HepG2 (cell line): Measurements from ENCODE around the gene GRHPR.

Experiments used
- ADNP ChIP-seq: sonication (generic); formaldehyde crosslinking; IDR thresholded peaks from 2 replicates; pipeline ENCODE4 v1.4.0; 2020; ENCODE audit warnings: missing genetic modification reagents
- CTCF ChIP-seq: sonication (generic); formaldehyde crosslinking; IDR thresholded peaks from 2 replicates; pipeline ENCODE4 v1.5.0; 2020; ENCODE audit warnings: mild to moderate bottlenecking, missing genetic modification reagents, moderate library complexity
- EP300 ChIP-seq, 3 experiments: sonication (generic) in 1 of 3; formaldehyde crosslinking in 1 of 3; IDR thresholded peaks; 2 replicates each; pipeline versions ENCODE4 v1.5.1 to v1.6.1; 2011 to 2020; ENCODE audit warnings: low read depth in 2 of 3, low read length in 2 of 3, borderline replicate concordance in 1 of 3, improper control_type of control experiment in 1 of 3, mild to moderate bottlenecking in 1 of 3, missing genetic modification reagents in 1 of 3, moderate library complexity in 1 of 3
- JDP2 ChIP-seq: sonication (generic); formaldehyde crosslinking; IDR thresholded peaks from 2 replicates; pipeline ENCODE4 v1.8.1; 2022; ENCODE audit warnings: missing genetic modification reagents, borderline replicate concordance
- MXI1 ChIP-seq: IDR thresholded peaks from 3 replicates; pipeline ENCODE4 v1.6.1; 2012; ENCODE audit warnings: low read depth, low read length, inconsistent platforms, borderline replicate concordance
- MYNN ChIP-seq: sonication (generic); formaldehyde crosslinking; IDR thresholded peaks from 2 replicates; pipeline ENCODE4 v1.4.0; 2020; ENCODE audit warnings: mild to moderate bottlenecking, low read depth, missing genetic modification reagents
- NFKB2 ChIP-seq: sonication (generic); formaldehyde crosslinking; IDR thresholded peaks from 2 replicates; pipeline ENCODE4 v1.4.0; 2020; ENCODE audit warnings: missing genetic modification reagents, borderline replicate concordance
- NKX3-1 ChIP-seq: sonication (generic); formaldehyde crosslinking; IDR thresholded peaks from 2 replicates; pipeline ENCODE4 v1.5.0; 2020; ENCODE audit warnings: missing genetic modification reagents
- POLR2AphosphoS5 ChIP-seq: IDR thresholded peaks from 2 replicates; pipeline ENCODE4 v1.6.1; 2012; ENCODE audit warnings: low read depth, low read length
- RXRA ChIP-seq: sonication (generic); formaldehyde crosslinking; IDR thresholded peaks from 2 replicates; pipeline ENCODE4 v1.5.1; 2020; ENCODE audit warnings: missing genetic modification reagents
- ZFP90 ChIP-seq: sonication (generic); formaldehyde crosslinking; IDR thresholded peaks from 2 replicates; pipeline ENCODE4 v1.8.0; 2022; ENCODE audit warnings: missing genetic modification reagents, mild to moderate bottlenecking, inconsistent platforms, borderline replicate concordance
- ZFX ChIP-seq: sonication (generic); formaldehyde crosslinking; IDR thresholded peaks from 2 replicates; pipeline ENCODE4 v1.4.0; 2020; ENCODE audit warnings: mild to moderate bottlenecking, low read depth, missing genetic modification reagents, moderate library complexity
- ZNF839 ChIP-seq: sonication (generic); formaldehyde crosslinking; IDR thresholded peaks from 2 replicates; pipeline ENCODE4 v1.4.0; 2020; ENCODE audit warnings: missing genetic modification reagents, mild to moderate bottlenecking, borderline replicate concordance
- TF ChIP-seq, protein P1 (sequence below): sonication (generic); formaldehyde crosslinking; IDR thresholded peaks from 2 replicates; pipeline ENCODE4 v1.4.0; 2020; ENCODE audit warnings: mild to moderate bottlenecking, missing genetic modification reagents

- TF ChIP-seq ZFP90 (CRISPR knock-in tag) (no peak), NFKB2 (CRISPR knock-in tag) (no peak), NKX3-1 (CRISPR knock-in tag) (no peak), JDP2 (CRISPR knock-in tag) (no peak), ZFX (no peak), MYNN (no peak), ZNF839 (CRISPR knock-in tag) (no peak), POLR2AphosphoS5 (no peak), CTCF (CRISPR knock-in tag) (no peak), MXI1 (no peak), RXRA (no peak), ADNP (CRISPR knock-in tag) (no peak), EP300 (IDR thresholded peaks at IDR 0.05; ENCODE audit: low read depth in 2 of 2, low read length in 2 of 2) (no peak), EP300 (CRISPR knock-in tag; IDR thresholded peaks at IDR 0.05; ENCODE audit: borderline replicate concordance) (no peak)
- TF ChIP-seq, protein P1, sequence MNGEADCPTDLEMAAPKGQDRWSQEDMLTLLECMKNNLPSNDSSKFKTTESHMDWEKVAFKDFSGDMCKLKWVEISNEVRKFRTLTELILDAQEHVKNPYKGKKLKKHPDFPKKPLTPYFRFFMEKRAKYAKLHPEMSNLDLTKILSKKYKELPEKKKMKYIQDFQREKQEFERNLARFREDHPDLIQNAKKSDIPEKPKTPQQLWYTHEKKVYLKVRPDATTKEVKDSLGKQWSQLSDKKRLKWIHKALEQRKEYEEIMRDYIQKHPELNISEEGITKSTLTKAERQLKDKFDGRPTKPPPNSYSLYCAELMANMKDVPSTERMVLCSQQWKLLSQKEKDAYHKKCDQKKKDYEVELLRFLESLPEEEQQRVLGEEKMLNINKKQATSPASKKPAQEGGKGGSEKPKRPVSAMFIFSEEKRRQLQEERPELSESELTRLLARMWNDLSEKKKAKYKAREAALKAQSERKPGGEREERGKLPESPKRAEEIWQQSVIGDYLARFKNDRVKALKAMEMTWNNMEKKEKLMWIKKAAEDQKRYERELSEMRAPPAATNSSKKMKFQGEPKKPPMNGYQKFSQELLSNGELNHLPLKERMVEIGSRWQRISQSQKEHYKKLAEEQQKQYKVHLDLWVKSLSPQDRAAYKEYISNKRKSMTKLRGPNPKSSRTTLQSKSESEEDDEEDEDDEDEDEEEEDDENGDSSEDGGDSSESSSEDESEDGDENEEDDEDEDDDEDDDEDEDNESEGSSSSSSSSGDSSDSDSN (CRISPR knock-in tag), result no peak
Measured at GRCh38 chr9:37378613-37379004, 43.9 kb upstream of the GRHPR start.
